Measurements from ENCODE around the gene WDR54.

Gene WDR54

GRCh38 chr2:74421221-74421870 is at the start of gene WDR54, which contains the start of gene C2orf81:
Gene WDR54, plus strand, starts transcription at chr2:74421730. Its CDS starts 424 bp downstream, at chr2:74422154.
Gene C2orf81, minus strand, starts transcription at chr2:74421619. Its CDS starts 59 bp downstream, at chr2:74421560.
- peak within 1 kb of the TSS; percentile 63 for H3K27ac ChIP-seq (ENCODE audit: low read depth, low read length)
- H3K9me2 ChIP-seq (replicated peaks; ENCODE audit: control insufficient read depth, low read length) = no peaks in the 10 kb centered on the region
- peaks cover 3% of the 10 kb centered on the region; the same call in 1 of the 2 replicates for H3F3A ChIP-seq (ENCODE audit: control insufficient read depth, insufficient read depth)
- H3K4me3 ChIP-seq (ENCODE audit: low read length) = peak within 1 kb of the TSS; percentile 98
- peaks cover 28% of the 10 kb centered on the region for H3K36me3 ChIP-seq (ENCODE audit: control insufficient read depth, low read length)
- TF ChIP-seq EZH2phosphoT487 (IDR thresholded peaks at IDR 0.05; ENCODE audit: borderline replicate concordance, low read length) = no peak
- no peak for TF ChIP-seq CTCF (IDR thresholded peaks at IDR 0.05; ENCODE audit: low read depth, low read length, poor library complexity, severe bottlenecking)
- peaks cover 43% of the 10 kb centered on the region for H3K4me1 ChIP-seq (ENCODE audit: control insufficient read depth, low read length)
- peak within 1 kb of the TSS; percentile 100 for H3K4me2 ChIP-seq (ENCODE audit: low read length)
- H4K20me1 ChIP-seq (ENCODE audit: control insufficient read depth, insufficient read depth, low read depth, low read length) = no peaks in the 10 kb centered on the region
- H3K27me3 ChIP-seq (ENCODE audit: control insufficient read depth, low read length) = no peaks in the 10 kb centered on the region
- H3K79me2 ChIP-seq (ENCODE audit: control insufficient read depth, low read length) = peaks cover 13% of the 10 kb centered on the region
- no peaks in the 10 kb centered on the region for H3K9me3 ChIP-seq (ENCODE audit: control insufficient read depth, insufficient read depth, low read length)

GRCh38 chr2:74372674-74373073 is 48.9 kb upstream of the WDR54 start:
- Histone ChIP-seq H4K20me1 (ENCODE audit: control insufficient read depth, insufficient read depth, low read depth, low read length) (no peaks in the 10 kb centered on the region), H3K9me2 (replicated peaks; ENCODE audit: control insufficient read depth, low read length) (no peaks in the 10 kb centered on the region), H3K27me3 (ENCODE audit: control insufficient read depth, low read length) (no peaks in the 10 kb centered on the region), H3K4me1 (ENCODE audit: control insufficient read depth, low read length) (no peaks in the 10 kb centered on the region), H3K27ac (ENCODE audit: low read depth, low read length) (no peak overlapping the region), H3F3A (ENCODE audit: control insufficient read depth, insufficient read depth) (no peaks in the 10 kb centered on the region), H3K4me3 (ENCODE audit: low read length) (no peak overlapping the region), H3K9me3 (ENCODE audit: control insufficient read depth, insufficient read depth, low read length) (no peaks in the 10 kb centered on the region), H3K4me2 (ENCODE audit: low read length) (no peak overlapping the region), H3K36me3 (ENCODE audit: control insufficient read depth, low read length) (peaks cover 40% of the 10 kb centered on the region), H3K79me2 (ENCODE audit: control insufficient read depth, low read length) (no peaks in the 10 kb centered on the region)
- TF ChIP-seq EZH2phosphoT487 (IDR thresholded peaks at IDR 0.05; ENCODE audit: borderline replicate concordance, low read length) (no peak), CTCF (IDR thresholded peaks at IDR 0.05; ENCODE audit: low read depth, low read length, poor library complexity, severe bottlenecking) (no peak)

- no peaks in the 10 kb centered on the region for H3K9me3 ChIP-seq (ENCODE audit: control insufficient read depth, insufficient read depth, low read length)
- no peaks in the 10 kb centered on the region for H4K20me1 ChIP-seq (ENCODE audit: control insufficient read depth, insufficient read depth, low read depth, low read length)
- no peaks in the 10 kb centered on the region for H3K4me1 ChIP-seq (ENCODE audit: control insufficient read depth, low read length)
- no peaks in the 10 kb centered on the region for H3F3A ChIP-seq (ENCODE audit: control insufficient read depth, insufficient read depth)
- no peak for TF ChIP-seq EZH2phosphoT487 (IDR thresholded peaks at IDR 0.05; ENCODE audit: borderline replicate concordance, low read length)
- TF ChIP-seq CTCF (IDR thresholded peaks at IDR 0.05; ENCODE audit: low read depth, low read length, poor library complexity, severe bottlenecking) = no peak
- no peaks in the 10 kb centered on the region for H3K79me2 ChIP-seq (ENCODE audit: control insufficient read depth, low read length)
- peaks cover 37% of the 10 kb centered on the region for H3K36me3 ChIP-seq (ENCODE audit: control insufficient read depth, low read length)
- H3K4me3 ChIP-seq (ENCODE audit: low read length) = no peak overlapping the region
- no peaks in the 10 kb centered on the region for H3K27me3 ChIP-seq (ENCODE audit: control insufficient read depth, low read length)
- no peak overlapping the region for H3K4me2 ChIP-seq (ENCODE audit: low read length)
- no peak overlapping the region for H3K27ac ChIP-seq (ENCODE audit: low read depth, low read length)
- H3K9me2 ChIP-seq (replicated peaks; ENCODE audit: control insufficient read depth, low read length) = no peaks in the 10 kb centered on the region
Observed at GRCh38 chr2:74373221-74373676, 48.3 kb upstream of the WDR54 start.
